ENCODE data around the gene TOM1L2.

The TOM1L2 gene

DNA sequence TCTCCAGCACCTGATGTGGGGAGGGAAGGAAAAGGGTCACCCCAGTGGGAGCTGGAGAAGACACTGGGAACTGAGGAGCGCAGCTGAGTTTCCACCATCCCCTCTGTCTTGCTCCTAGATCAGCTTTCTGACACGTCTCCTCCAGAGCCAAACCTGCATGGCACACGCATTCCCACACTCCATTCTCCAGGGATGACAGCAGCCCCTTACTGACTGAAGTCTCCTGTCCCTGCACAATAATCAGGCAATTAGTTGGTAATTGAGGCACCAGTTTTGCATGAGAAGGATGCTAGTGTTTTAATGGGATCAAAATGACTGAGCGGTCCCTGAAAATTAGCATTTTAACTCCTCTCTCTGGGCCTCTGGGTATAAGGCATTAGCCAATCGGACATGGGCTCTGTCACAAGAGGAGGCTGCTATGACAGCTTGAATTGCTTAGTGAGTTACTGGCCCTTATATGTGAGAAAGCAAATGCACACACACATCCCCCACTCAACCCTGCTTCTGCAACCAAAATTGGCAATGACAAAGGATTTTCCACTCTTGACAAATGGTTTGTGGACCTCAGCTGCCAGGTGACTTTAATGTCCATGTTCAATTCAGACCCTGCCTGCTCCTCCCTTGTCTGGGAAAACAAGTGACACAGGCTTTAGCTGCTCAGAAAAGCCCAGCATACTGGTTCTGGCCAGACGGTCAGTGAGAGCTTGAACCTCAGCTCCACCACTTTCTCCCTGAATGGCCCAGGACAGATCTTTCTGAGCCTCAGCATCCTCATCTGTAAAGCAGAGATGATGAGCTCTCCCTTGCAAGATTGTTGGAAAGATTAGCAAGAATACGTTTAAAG, 78.2 kb downstream of the TOM1L2 start:
- DNase-seq = no peak

- DNase-seq = no peak
Measured at GRCh38 chr17:17892731-17893130, 79.5 kb downstream of the TOM1L2 start.

DNA sequence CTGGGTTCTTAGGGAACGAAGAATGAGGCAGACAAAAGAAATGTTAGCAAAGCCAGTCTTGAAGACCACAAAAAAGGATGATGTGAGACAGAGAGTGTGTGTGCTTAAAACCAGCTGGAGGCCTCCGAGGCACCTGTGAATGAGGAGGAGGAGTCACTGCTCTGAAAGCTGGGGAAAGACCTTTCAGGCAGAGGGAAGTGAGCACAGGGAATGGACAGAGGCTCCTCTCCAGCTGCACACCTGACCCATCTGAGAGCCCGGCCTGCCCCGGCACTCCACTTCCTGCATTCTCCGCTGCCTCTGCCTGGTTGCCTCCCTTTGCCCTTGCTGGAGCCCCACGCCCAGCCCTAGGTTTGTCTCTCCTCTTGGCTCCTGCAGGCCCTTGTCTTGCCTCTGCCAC, 80.2 kb downstream of the TOM1L2 start:
- no peak for DNase-seq

DNA sequence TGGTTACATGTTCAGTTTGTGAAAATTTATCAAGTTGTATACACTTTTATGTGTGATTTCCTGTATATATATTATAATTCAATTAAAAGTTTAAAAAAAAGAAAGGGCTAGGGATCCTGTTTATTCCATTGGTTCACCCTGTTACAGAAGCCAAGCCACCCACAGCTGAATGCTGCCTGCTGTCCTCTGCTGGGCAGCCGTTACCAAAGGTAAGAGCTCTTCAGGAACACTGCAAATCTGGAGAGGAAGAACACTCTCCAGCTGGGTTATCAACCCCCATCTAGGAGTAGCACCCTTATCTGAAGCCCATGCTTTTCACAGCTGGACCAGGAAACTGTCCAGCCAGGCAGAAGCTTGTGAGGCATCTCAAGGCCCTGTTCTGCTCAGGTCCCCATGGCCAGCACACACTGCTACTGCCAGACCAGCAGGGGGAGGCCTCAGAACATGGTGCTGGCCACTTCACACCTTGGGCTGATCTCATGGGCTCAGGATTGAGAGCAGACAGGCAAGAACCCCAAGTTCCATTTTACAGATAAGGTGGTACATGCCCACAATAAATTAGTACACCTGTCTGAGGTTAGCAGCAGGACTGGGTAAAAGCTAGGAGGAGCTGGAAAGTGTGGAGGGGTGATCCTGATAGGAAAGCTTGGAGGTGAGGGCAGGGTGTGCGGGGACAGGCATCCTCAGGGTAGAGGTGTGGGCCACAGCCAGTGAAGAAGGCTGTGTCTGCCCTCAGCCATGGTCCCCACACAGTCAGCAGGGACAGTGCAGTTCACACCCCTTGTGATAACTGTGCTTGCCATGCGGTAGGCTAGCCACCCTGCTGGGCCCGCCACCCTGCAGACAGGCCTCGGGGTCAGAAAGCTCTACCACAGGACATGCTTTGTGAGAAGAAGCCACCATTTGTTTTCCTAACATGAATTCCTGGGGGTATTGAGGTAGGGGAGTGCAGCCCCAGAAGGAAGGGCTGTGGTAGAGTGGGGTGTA, 81.1 kb downstream of the TOM1L2 start:
- DNase-seq = no peak

GRCh38 chr17:17889922-17890321, 82.3 kb downstream of the TOM1L2 start:
- DNase-seq = no peak

DNA sequence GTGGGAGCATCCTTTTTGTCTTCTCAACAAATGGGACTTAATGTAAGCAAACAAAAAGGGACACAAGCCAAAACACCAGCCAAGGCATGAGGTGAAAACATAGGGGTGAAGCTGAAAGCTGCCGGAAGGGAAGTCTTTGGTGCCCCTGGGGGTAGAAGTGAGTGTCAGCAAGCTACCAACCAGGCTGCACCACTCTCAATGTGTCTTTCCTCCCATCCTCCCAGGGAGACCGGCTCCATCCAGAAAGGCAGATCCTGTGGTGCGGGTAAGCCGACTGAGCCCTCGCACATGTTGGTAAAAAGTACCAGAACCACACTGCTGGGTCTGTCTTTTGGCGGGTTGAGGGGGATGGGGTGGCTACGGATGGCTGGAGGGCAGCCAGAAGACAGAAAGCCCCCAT, 83.4 kb downstream of the TOM1L2 start:
- no peak for DNase-seq

GRCh38 chr17:17888371-17888770, 83.8 kb downstream of the TOM1L2 start:
- no peak for DNase-seq

- no peak for DNase-seq
Measured at GRCh38 chr17:17887752-17888304, 84.4 kb downstream of the TOM1L2 start.

- DNase-seq = no peak
Measured at GRCh38 chr17:17886726-17887125, 85.5 kb downstream of the TOM1L2 start.

- DNase-seq = no peak
Measured at GRCh38 chr17:17886226-17886625, 86.0 kb downstream of the TOM1L2 start.

DNA sequence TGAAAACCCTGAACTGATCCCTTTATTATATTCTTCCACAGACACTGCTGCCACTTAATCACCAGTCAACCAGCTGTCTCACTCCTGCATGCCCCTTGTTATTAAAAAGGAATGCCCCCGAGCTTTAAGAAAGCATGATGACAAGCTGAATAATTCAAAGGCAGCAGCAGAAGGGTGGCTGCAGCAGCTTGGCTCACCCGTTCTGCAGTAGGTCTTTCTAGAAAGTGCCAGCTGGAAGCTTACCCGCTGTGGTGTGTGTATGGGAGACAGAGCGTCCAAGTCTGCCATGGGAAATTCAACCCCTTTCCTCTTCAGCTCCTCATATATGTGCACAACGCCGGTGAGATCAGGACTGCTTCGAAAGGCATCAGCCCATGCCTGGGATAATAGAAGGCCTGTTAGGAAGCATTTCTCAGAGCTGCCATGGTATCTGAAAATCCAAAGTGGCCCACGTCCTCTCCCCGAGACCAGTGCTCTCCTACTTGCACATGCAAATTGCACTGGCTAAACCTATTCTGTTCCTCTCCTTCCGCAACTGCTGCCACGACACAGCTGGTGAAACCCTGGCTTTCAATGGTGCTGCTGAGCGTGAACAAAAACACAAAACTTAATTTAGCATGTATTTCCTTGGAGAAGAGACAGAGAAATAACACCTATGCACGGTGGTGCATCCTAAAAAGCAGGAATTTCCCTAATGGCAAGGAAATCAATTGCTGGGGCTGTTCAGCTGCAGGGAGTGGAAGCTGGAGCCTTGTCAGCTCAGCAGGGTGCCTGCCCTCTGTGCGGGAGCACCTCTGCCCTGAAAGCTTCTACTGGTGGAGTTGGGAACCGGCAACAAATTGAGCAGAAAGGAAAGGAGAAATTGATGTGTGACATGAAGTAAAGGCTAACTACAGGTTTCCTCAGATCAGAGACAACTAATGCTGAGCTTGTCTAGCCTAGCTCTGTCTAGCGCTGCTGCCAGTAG, 87.5 kb downstream of the TOM1L2 start:
- no peak for DNase-seq

GRCh38 chr17:17883801-17884200, 88.4 kb downstream of the TOM1L2 start:
- no peak for DNase-seq

- DNase-seq = no peak
Measured at GRCh38 chr17:17882082-17882581, 90.1 kb downstream of the TOM1L2 start.

- DNase-seq = no peak
Measured at GRCh38 chr17:17880577-17881196, 91.5 kb downstream of the TOM1L2 start.

GRCh38 chr17:17877529-17878358, 94.5 kb downstream of the TOM1L2 start:
- no peak for DNase-seq

DNA sequence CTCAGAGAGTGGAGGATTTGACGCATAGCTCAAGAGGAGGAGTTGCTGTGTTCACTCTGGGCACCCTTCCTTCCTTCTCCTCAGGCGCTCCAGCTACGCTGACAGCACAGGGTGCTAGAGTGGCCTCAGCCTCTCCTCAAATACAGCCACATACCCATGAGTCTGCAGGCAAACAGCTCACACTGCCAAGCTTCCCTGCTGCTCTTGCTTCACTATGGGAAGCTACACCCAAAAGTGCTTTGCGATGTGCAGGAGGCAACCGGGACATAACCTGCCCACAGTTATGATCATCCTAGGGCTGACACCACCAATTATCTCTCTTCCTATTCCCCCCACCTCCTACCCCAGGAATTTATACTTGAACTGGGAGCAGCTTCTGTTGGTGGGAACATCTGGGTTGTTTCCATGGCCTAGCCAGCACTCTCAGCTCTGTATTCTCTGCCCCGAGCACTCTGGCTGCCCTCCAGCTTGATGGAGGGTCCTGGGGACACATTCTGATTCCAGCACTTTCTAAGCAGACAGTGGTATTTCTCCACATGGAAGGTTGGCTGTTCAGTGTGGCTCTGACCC, 95.2 kb downstream of the TOM1L2 start:
- DNase-seq = no peak

GRCh38 chr17:17874478-17874877, 97.7 kb downstream of the TOM1L2 start:
- DNase-seq = no peak

GRCh38 chr17:17873450-17873991, 98.7 kb downstream of the TOM1L2 start:
- DNase-seq = no peak

- no peak for DNase-seq
Measured at GRCh38 chr17:17872547-17873345, 99.5 kb downstream of the TOM1L2 start.

Data from GOT3 (cell line).